ENCODE measurements around the gene SNRPD2.

The SNRPD2 gene

DNA sequence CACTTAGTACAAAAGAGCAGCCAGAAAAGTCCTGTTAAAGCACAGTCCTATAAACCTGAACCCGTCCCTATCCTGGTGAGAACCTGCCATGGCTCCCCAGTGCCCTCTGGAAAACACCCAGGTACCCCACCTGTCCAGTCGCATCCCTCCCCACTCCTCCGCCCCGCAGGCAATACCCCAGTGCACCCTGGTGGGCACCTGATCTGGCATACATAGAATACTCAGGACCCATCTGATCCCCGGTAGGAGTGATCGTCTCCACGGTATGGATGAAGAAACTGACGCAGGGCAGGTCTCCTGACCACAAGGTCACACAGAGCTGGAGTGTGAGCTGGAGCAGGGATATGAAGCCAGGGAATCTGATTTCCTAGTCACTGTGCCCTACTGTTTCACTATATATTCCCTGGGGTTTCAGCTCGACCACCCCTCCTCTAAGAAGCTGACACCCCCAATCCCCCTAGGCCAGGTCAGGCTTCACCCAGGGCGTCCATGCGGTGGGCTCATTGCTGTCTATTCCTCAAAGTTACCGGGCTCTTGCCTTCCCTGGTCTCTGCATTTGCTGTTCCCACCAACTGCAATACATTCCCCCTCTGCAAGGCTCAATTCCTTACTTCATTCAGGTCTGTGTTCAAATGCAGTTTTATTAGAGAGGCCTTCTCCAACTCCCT is 26.4 kb upstream of the SNRPD2 start:
- peaks cover 89% of the 10 kb centered on the region for H3K79me2 ChIP-seq (ENCODE audit: insufficient read depth, low read length)
- H3K9me3 ChIP-seq (ENCODE audit: insufficient read depth, low read length, severe bottlenecking): no peaks in the 10 kb centered on the region
- H3K36me3 ChIP-seq (ENCODE audit: insufficient read depth, low read length): peaks cover 27% of the 10 kb centered on the region
- H3K4me2 ChIP-seq (ENCODE audit: insufficient read depth, low read length): peak overlapping the region; percentile 84
- ATAC-seq (ENCODE audit: insufficient read depth, low read depth) (no peak), DNase-seq (no peak)
- H2AFZ ChIP-seq (ENCODE audit: low read depth, low read length): peak overlapping the region; percentile 59
- peak overlapping the region; percentile 71 for H3K9ac ChIP-seq (ENCODE audit: low read depth, low read length)
- no peaks in the 10 kb centered on the region for H3K27me3 ChIP-seq (ENCODE audit: insufficient read depth, low read length, poor library complexity)
- peak overlapping the region; percentile 91 for H3K27ac ChIP-seq (ENCODE audit: low read length)
- TF ChIP-seq, protein P1, sequence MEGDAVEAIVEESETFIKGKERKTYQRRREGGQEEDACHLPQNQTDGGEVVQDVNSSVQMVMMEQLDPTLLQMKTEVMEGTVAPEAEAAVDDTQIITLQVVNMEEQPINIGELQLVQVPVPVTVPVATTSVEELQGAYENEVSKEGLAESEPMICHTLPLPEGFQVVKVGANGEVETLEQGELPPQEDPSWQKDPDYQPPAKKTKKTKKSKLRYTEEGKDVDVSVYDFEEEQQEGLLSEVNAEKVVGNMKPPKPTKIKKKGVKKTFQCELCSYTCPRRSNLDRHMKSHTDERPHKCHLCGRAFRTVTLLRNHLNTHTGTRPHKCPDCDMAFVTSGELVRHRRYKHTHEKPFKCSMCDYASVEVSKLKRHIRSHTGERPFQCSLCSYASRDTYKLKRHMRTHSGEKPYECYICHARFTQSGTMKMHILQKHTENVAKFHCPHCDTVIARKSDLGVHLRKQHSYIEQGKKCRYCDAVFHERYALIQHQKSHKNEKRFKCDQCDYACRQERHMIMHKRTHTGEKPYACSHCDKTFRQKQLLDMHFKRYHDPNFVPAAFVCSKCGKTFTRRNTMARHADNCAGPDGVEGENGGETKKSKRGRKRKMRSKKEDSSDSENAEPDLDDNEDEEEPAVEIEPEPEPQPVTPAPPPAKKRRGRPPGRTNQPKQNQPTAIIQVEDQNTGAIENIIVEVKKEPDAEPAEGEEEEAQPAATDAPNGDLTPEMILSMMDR (IDR thresholded peaks at IDR 0.05; ENCODE audit: borderline replicate concordance, extremely low read depth, low read length, poor library complexity, severe bottlenecking): no peak
- no peak for TF ChIP-seq EZH2 (IDR thresholded peaks at IDR 0.05; ENCODE audit: borderline replicate concordance, low read depth, low read length, severe bottlenecking)
- peaks cover 19% of the 10 kb centered on the region for H3K4me1 ChIP-seq (ENCODE audit: insufficient read depth, low read length)
- H4K20me1 ChIP-seq (ENCODE audit: insufficient read depth, low read length): peaks cover 8% of the 10 kb centered on the region; the same call in 1 of the 2 replicates
- peak overlapping the region; percentile 35 to 63; a peak in 3 of 4 replicates for H3K4me3 ChIP-seq (ENCODE audit: low read depth in 1 of 2, low read length in 2 of 2)

DNA sequence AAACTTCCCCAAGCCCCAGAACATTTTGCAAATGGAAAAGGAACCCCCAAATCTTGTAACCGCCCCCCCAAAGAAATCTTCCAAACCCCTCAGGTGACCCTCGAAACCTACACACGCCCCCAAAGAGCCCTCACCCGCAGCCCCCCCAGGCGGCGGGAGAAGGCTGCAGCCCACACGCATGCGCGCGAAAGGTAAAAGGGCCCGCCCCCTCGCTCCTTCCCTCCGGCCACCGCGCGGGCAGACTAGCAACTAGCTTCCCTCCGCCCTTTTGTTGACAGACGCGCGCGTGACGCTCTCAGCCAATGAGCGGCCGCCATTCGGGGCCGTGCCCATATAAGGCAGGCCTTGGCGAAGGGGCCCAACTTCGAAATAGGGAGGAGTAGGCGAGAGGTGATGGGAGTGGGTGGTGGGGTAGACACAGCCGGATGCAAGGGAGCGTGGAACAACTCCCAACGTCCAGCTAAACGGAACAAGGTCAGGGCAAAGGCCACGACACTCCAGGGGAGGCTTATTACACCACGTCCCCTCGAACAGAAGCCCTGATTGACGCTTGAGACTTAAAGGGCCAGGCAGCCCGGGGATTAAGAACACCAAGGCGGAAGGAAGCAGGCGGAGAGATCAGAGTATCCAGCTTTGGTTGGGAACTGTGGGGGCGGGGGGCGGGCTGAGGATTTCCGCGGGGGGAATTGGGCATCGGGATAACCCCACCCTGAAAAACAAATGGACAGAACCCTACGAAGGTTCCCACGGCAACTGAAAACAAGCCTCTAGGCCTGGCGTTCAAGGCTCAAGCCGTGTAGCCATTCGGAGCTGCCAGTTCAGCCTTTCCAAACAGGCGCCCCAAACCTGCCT is 25.6 kb upstream of the SNRPD2 start:
- DNase-seq (peak; percentile 100), ATAC-seq (ENCODE audit: insufficient read depth, low read depth) (peak; percentile 98)
- H3K36me3 ChIP-seq (ENCODE audit: insufficient read depth, low read length): peaks cover 29% of the 10 kb centered on the region
- H3K4me2 ChIP-seq (ENCODE audit: insufficient read depth, low read length): peak overlapping the region; percentile 84
- H3K9me3 ChIP-seq (ENCODE audit: insufficient read depth, low read length, severe bottlenecking): no peaks in the 10 kb centered on the region
- peaks cover 16% of the 10 kb centered on the region; the same call in 1 of the 2 replicates for H4K20me1 ChIP-seq (ENCODE audit: insufficient read depth, low read length)
- H3K4me3 ChIP-seq (ENCODE audit: low read depth in 1 of 2, low read length in 2 of 2): peak overlapping the region; percentile 35 to 63; a peak in 3 of 4 replicates
- peaks cover 19% of the 10 kb centered on the region for H3K4me1 ChIP-seq (ENCODE audit: insufficient read depth, low read length)
- TF ChIP-seq EZH2 (IDR thresholded peaks at IDR 0.05; ENCODE audit: borderline replicate concordance, low read depth, low read length, severe bottlenecking): no peak
- TF ChIP-seq, protein P1 (IDR thresholded peaks at IDR 0.05; ENCODE audit: borderline replicate concordance, extremely low read depth, low read length, poor library complexity, severe bottlenecking): peak; percentile 41
- peak overlapping the region; percentile 59 for H2AFZ ChIP-seq (ENCODE audit: low read depth, low read length)
- peak overlapping the region; percentile 91 for H3K27ac ChIP-seq (ENCODE audit: low read length)
- no peaks in the 10 kb centered on the region for H3K27me3 ChIP-seq (ENCODE audit: insufficient read depth, low read length, poor library complexity)
- H3K9ac ChIP-seq (ENCODE audit: low read depth, low read length): peak overlapping the region; percentile 71
- peaks cover 89% of the 10 kb centered on the region for H3K79me2 ChIP-seq (ENCODE audit: insufficient read depth, low read length)

DNA sequence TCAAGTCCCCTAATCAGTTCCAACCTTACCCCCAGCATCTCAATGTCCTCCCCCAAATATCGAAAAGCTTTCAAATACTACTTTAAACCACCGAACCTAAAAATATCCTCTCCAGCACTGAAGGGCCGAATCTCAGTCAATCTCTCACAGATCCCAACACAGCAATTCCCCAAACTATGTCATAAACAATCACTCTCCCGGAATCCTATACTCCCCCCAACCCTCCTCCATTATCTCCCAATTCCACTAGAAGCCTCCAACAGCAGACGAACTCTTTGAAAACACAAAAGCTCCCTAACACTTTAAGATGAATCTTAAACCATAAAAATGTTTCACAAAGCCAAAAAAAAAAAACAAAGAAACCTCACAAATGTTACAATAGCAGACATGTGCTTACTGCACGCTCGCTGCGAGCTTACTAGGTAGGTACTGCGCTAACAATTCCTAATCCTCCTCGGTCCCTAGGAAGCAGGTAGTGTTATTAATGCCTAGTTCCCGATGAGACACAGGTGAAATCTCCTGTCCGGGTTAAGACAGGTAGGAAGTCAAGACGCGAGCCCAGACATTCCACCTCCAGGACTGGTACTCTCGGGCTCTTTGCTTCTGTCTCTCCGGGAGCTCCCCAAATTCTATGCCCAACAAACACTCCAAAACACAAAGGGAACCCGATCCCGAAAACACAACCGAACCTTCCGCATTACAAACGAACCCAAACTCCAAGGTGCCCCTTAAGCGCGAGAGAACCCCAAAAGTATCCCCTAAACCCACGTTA is 24.8 kb upstream of the SNRPD2 start:
- DNase-seq: peak; percentile 30
- no peak for ATAC-seq (ENCODE audit: insufficient read depth, low read depth)
- H3K36me3 ChIP-seq (ENCODE audit: insufficient read depth, low read length): peaks cover 31% of the 10 kb centered on the region
- no peaks in the 10 kb centered on the region for H3K9me3 ChIP-seq (ENCODE audit: insufficient read depth, low read length, severe bottlenecking)
- peak overlapping the region; percentile 63 for H3K9ac ChIP-seq (ENCODE audit: low read depth, low read length)
- peaks cover 19% of the 10 kb centered on the region for H4K20me1 ChIP-seq (ENCODE audit: insufficient read depth, low read length)
- peak overlapping the region; percentile 78 for H3K27ac ChIP-seq (ENCODE audit: low read length)
- peak overlapping the region; percentile 52 for H2AFZ ChIP-seq (ENCODE audit: low read depth, low read length)
- H3K27me3 ChIP-seq (ENCODE audit: insufficient read depth, low read length, poor library complexity): no peaks in the 10 kb centered on the region
- TF ChIP-seq, protein P1 (IDR thresholded peaks at IDR 0.05; ENCODE audit: borderline replicate concordance, extremely low read depth, low read length, poor library complexity, severe bottlenecking): no peak
- no peak for TF ChIP-seq EZH2 (IDR thresholded peaks at IDR 0.05; ENCODE audit: borderline replicate concordance, low read depth, low read length, severe bottlenecking)
- peaks cover 90% of the 10 kb centered on the region for H3K79me2 ChIP-seq (ENCODE audit: insufficient read depth, low read length)
- peak overlapping the region; percentile 84 for H3K4me2 ChIP-seq (ENCODE audit: insufficient read depth, low read length)
- peak overlapping the region; percentile 30 to 63; a peak in 3 of 4 replicates for H3K4me3 ChIP-seq (ENCODE audit: low read depth in 1 of 2, low read length in 2 of 2)
- peaks cover 19% of the 10 kb centered on the region for H3K4me1 ChIP-seq (ENCODE audit: insufficient read depth, low read length)

All from DND-41 (cell line).